Umbilical cord (tissue), 2 donors: ENCODE data around the gene OR2V1. TPM values are rescaled to one million over a fixed set of nuclear protein-coding genes. Genes with fewer than 3 reads are reported as not detected.
"Not testable (repeated sequence)": the region's sequence is repeated elsewhere in the genome, so short reads cannot be mapped to it uniquely, and the experiment has no call there.

ENCODE experiments used
- DNase-seq: peaks from one replicate; pipeline ENCODE4 v3.0.0-alpha.2; 2015; ENCODE audit warnings: low spot score
- total RNA-seq: library from RNA; depleted of rRNA; stranded (reverse); fragments of >200 nt; gene quantifications from one replicate; pipeline ENCODE4 v1.2.3, GENCODE V29; 2014; ENCODE audit warnings: low replicate concordance; ENCODE audit not compliant: insufficient read depth

The OR2V1 gene, protein sequence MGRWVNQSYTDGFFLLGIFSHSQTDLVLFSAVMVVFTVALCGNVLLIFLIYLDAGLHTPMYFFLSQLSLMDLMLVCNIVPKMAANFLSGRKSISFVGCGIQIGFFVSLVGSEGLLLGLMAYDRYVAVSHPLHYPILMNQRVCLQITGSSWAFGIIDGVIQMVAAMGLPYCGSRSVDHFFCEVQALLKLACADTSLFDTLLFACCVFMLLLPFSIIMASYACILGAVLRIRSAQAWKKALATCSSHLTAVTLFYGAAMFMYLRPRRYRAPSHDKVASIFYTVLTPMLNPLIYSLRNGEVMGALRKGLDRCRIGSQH
- total RNA-seq = 0.96 TPM

DNA sequence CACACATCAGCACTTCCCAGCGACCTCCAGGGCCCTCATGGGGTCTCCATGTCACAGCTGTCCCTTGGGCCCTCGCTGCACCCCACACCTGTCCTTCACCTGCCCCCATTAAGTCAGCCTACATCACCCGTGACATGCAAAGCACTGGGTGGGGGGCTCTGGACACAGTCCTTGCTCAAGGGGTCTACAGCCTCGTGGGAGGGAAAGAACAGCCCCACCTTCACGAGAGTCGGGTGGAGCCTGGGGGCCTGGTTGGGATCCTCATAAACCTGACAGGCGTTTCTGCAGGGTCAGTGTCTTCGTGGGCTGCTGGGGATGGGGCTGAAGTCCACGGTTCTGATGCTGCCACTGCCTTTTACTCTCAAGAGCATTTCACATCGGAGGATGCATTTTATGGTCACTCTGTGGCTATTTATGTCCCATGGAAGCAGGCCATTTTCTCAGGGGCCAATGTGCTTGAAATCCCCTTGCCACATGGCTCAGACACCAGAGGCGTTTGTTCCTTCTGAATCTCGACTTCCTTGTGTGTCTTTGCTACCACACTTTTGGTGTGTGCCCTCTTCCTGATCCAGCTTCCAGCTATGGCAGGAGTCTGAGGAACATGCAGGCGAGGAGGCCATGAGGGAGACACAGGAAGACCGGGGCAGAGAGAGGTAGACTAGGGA, at the start of gene OR2V1:
TSS of gene OR2V1 (minus strand) at position 338 of the 665 bp plus-strand sequence. CDS start 5,865 bp downstream, outside the sequence.
- no peak for DNase-seq

DNA sequence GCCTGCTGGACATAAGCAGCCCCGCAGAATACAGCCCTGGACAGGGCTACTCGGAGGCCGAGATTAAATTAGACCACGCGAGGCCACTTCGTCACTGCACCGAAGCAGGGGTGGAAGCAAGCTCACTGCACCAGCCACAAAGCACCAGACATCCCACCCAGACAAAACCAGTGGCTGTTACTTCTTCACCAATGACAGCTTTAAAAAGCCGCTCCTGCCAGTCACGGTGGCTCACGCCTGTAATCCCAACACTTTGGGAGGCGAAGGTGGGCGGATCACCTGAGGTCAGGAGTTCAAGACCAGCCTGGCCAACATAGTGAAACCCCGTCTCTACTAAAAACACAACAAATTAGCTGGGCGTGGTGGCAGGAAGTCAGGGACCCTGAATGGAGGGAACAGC, 46.6 kb upstream of the OR2V1 start:
- not testable (repeated sequence) for DNase-seq

DNA sequence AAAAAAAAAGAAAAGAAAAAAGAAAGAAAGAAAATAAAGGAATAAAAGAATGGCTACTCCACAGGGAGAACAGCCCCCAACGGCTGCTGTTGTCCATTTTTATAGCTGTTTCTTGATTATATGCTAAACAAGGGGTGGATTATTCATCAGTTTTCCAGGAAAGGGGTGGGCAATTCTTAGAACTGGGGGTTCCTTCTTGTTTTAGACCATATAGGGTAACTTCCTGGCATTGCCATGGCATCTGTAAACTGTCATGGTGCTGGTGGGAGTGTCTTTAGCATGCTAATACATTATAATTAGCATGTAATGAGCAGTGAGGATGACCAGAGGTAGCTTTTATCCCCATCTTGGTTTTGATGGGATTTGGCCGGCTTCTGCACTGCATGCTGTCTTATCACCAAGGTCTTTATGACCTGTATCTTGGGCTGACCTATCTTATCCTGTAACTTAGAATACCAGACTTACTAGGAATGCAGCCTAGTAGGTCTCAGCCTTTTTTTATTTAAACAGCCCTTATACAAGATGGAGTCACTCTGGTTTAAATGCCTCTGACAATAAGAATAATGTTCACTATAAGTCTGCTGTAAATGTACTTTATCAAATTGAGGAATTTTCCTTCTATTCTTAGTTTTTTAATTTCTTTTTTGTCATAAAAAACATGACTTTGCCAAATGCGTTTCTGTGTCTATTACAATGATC, 45.4 kb upstream of the OR2V1 start:
- no peak for DNase-seq

DNA sequence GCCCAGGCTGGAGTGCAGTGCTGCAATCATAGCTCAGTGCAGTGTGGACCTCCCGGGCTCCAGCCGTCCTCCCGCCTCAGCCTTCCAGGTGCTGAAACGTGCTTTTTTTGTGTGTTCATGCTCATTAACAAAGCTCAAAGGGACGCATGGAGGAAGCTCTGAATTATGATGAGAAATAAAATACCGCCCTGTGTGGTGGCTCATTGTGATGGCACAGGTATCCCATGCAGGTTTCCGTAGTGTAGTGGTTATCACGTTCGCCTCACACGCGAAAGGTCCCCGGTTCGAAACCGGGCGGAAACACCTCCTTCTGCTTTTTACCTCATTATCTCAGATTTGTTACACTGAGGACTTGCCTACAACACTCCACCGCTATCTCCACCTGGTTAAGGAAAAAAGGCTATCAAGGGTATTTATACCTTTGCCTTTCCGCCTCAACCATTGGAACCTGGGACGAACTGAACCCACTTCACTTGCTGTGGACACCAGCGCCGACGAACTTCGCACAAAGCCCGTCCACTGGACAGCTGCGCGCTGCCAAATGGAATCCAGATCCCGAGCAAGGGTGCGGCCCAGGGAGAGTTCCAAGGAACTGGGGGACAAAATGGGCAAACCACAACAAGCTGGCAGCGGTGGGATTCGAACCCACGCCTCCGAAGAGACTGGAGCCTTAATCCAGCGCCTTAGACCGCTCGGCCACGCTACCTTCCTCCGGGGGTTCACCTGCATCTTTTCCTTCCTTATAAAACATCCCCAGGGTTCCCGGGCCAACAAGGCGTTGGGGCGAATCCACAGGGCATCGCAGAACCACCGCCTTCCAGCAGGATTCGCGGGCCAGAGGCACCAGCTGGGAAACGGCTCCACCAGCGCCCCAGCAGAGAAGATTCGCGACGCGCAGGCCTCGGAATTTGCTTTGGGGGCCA, 42.7 kb upstream of the OR2V1 start:
- no peak for DNase-seq

DNA sequence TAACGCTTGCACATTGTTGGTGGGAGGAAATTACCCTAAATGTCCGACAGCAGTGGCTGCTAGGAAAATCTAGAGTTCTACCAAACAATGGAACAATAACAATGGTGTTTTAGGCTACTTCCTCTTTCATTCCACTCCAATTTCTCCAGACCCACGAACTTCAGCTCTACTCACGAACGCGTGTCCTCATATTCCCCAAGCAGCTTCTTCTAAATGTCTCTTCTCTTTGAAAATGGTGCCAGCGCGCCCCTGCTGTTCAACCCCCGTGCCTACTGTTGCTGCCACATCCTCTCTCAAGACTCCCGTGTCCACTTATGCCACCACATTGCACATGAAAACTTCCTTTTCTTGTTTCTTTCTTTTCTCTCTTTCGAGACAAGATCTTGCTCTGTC, 42.1 kb upstream of the OR2V1 start:
- peak; percentile 12 for DNase-seq

DNA sequence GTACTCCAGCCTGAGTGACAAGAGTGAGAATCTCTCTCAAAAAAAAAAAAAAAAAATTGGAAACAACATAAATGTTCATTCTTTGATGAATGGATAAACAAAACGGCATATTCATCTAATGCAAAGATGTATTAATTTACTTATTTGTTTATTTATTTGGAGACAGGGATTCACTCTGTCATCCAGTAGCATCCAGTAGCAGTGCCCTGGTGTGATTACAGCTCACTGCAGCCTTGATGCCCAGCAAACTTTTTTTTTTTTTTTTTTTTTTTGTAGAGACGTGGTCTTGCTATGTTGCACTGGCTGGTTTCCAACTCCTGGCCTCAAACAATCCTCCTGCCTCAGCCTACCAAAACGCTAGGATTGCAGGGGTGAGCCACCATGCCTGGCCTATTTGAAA, 40.8 kb upstream of the OR2V1 start:
- no peak for DNase-seq

DNA sequence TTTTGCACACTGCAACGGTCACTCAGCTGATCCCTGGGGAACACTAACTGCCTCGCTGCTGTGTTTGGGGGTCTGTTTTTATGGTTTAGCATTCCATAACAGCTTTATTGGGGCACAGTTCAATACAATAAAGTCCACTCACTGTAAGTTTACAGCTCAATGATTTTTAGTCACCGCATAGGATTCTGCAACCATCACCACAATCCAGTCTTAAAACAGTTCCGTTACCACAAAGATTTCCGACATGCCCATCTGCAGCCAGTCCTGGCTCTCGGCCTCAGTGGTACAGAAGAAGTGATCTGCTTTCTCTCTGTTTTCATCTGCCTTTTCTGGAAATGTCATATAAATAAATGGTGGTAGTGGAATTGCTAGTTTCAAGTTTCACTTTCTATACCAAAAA, 40.0 kb upstream of the OR2V1 start:
- DNase-seq = no peak

DNA sequence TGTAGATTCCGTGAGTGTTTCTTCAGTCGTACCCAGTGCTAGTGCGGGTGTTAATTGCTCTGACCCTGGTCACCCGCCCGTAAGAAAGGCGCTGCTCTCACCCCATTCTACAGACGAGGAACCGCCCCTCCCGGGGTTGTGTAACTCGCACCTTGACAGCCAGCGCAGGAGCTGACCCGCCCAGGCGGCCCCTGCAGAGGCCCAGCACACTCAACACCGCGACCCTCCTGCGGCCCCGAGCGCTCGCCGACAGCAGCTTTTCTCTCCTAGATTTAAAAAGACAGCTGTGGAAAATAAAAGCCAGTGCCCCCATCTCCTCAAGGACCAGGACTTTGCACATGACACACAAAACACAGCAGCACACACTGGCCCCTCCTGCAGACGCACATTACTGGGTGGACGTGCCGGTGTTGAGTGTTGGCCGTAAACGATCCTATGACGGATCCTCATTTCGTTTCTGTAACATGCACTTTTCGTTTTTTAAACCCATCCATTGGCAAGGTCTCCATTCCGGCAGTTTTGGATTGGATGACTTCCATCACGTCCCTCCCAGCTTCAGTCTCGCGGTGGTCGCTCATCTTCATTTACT, 39.4 kb upstream of the OR2V1 start:
- no peak for DNase-seq

DNA sequence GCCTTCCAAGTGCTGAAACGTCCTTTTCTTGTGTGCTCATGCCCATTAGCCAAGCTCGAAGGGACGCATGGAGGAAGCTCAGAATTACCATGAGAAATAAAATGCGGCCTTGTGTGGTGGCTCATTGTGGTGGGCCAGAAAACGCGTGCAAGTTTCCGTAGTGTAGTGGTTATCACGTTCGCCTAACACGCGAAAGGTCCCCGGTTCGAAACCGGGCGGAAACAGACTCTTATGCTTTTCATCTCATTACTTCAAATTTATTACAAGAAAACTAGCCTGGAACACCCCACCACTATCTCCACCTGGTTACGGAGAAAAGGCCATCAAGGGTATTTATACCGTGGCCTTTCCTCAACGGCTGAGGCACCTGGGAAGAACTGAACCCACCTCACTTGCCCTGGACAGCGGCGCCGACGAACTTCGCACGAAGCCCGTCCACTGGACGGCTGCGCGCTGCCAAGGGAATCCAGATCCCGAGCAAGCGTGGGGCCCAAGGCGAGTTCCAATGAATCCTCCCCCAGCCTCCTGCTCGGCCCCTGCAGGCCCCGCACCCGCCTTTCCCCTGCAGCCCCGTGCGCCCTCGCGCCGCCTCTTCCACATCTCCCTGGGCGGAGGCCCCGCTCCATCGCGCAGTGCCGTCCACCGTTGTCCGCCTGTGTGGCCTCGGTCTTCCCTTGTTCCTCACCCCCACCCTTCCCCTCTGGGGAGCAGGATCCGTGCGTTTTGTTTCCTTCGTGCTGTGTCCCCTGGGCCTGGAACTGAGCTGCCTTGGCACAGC, 38.7 kb upstream of the OR2V1 start:
- DNase-seq = peak; percentile 35

DNA sequence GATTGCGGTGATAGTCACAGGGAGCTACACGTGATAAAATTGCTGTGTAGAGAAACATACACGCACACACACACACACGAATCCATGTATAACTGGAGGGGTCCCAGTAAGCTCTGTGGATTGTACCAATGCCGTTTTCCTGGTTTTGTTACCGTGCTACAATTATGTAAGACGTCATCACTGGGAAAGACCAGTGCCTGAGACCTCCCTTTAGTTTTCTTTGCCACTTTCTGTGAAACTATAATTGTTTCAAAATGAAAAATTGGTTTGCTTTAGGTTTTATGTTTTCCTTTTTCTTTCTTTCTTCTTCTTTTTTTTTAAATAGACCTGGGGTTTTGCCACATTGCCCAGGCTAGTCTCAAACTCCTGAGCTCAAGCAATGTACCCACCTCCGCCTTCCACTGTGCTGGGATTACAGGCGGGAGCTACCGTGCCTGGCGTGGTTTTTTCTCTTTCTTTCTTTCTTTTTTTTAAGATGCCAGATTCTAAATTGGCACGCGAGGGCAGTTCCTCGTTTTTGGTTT, 37.7 kb upstream of the OR2V1 start:
- no peak for DNase-seq

DNA sequence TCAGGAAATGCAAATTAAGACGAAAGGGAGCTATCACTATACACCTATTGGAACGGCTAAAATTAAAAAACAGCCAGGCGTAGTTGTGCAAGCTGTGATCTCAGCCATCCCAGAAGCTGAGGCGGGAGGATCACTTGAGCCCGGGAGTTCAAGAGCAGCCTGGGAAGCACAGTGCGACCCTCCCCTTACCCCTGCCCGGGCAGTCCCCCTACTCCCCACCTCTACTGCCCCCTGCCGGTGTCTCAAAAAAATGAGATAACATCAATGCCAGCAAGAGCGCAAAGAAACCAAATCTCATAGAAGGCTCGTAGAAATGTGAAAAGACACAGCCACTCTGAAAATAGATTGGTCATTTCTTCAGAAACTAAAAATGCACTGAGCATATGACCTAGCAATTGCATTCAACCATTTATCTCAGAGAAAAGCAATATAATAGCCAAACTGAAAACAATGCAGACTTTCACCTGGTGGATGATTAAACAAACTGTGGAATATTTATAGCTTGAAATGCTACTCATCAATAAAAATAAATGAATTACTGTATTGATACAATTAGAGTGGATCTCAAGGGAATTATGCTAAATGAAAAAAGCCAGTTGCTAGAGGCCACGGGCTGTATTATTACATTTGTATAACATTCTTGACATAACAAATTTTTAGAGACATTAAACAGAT, 37.0 kb upstream of the OR2V1 start:
- DNase-seq = no peak

DNA sequence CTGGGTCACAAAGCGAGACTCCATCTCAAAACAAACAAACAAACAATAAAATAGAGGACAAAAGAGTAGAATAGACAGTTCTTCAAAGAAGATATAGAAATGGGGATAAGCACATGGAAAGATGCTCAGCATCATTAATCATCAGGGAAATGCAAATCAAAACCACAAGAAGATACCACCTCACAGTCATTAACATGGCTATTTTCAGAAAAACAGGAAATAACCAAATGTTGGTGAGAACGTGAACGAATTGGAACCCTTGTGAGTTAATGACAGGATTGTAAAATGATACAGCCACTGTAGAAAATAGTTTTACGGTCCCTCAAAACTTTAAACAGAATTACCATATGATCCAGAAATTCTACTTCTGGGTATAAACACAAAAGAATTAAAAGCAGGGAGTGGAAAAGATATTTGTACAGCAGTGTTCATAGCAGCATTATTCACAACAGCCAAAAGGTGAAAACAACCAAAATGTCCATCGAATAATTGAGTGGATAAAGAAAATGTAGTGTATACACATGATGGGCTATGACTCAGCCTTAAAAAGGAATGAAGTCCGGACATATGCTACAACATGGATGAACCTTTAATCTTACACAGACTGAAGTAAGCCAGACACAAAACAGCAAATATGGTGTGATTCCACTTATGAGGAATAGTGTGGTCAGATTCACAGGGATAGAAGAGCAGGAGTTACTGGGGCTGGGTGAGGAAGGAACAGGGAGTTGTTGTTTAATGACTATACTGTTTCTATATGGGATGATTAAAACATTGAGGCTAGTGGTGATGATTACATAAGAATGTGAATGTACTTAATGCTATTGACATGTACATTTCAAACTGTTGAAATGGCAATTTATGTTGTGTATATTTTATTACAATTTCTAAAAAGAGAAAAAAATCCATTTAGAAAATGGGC, 36.1 kb upstream of the OR2V1 start:
- DNase-seq = no peak

DNA sequence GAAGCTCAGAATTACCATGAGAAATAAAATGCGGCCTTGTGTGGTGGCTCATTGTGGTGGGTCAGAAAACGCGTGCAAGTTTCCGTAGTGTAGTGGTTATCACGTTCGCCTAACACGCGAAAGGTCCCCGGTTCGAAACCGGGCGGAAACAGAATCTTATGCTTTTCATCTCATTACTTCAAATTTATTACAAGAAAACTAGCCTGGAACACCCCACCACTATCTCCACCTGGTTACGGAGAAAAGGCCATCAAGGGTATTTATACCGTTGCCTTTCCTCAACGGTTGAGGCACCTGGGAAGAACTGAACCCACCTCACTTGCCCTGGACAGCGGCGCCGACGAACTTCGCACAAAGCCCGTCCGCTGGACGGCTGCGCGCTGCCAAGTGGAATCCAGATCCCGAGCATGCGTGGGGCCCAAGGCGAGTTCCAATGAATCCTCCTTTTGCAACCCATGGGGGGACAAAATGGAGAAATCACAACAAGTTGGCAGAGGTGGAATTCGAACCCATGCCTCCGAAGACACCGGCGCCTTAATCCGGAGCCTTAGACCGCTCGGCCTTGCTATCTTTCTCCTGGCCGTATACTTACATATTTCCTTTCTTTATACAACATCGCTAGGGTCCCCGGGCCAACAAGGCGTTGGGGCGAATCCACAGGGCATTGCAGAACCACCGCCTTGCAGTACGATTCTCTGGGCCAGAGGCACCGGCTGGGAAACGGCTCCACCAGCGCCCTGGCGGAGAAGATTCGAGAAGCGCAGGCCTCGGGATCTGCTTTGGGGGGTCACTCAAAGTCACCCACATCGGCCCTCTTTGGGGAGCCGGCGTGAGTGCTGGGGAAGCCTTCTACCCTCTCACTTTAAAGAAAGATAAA, 33.3 kb upstream of the OR2V1 start:
- DNase-seq = no peak

DNA sequence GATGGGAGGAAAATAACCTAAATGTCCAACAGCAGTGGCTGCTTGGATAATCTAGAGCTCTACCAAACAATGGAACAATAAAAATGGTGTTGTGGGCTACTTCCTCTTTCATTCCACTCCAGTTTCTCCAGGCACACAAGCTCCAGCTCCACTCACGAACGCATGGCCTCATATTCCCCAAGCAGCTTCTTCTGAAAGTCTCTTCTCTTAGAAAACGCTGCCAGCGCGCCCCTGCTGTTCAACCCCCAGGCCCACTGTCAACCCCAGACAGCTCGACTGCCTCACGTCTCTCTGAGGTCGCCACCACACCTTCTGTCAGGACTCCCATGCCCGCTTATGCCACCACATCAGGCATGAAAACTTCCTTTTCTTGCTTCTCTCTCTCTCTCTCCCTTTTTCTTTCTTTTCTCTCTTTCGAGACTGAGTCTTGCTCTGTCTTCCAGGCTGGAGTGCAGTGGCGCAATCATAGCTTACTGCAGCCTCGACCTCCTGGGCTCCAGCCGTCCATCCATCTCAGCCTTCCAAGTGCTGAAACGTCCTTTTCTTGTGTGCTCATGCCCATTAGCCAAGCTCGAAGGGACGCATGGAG, 32.6 kb upstream of the OR2V1 start:
- no peak for DNase-seq

DNA sequence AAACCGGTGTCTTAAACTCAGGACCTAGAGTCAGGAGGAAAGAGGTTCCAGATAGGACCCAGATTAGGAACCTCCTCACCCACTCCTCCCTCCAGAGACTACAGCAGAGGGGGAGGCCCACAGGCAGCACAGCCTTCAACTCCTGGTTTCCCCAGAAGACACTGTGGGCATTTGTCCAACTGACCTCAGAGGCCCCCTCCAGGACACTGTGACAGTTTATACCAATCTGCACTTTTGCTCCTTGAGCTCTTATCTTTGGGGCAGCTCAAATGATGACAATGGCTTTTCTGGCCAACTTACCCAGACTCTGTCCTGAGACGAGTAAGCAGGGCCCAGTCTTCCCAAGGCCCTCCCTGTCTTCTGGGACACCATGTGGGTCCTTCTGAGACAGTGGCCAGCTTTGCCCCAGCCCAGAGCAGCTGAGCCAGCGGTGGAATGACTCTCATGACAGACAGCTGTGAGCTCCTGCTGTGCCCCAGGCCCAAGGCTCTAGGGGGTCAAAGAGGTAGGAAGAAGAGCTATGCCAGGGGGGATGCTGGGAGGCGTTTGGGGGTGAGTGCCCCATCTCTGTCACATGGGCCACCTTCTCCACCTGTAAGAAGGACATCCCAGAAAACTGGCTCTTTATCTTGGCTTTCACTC, 30.7 kb upstream of the OR2V1 start:
- no peak for DNase-seq

DNA sequence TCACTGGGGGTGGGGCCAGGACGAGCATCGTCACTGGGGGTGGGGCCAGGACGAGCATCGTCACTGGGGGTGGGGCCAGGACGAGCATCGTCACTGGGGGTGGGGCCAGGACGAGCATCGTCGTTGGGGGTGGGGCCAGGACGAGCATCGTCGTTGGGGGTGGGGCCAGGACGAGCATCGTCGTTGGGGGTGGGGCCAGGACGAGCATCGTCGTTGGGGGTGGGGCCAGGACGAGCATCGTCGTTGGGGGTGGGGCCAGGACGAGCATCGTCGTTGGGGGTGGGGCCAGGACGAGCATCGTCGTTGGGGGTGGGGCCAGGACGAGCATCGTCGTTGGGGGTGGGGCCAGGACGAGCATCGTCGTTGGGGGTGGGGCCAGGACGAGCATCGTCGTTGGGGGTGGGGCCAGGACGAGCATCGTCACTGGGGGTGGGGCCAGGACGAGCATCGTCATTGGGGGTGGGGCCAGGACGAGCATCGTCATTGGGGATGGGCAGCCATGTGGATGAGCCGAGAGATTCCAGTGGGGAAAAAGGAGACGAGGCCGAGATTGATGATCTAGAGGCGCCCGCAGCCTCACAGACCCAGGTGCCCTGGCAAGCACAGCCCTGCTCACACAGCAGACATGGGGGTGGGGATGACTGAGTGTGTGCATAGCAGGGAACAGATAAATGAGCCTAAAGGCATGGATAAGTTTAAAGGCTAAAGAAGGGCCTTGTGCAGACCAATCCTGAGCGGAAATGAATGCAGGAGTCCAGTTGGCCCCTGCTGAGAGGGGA, 30.0 kb upstream of the OR2V1 start:
- peak; percentile 14 for DNase-seq
